IgD-negative memory B cell (primary cell): ENCODE measurements around the gene BMP2. TPM values are rescaled to one million over a fixed set of nuclear protein-coding genes. Genes with fewer than 3 reads are reported as not detected.

ENCODE experiments used
- H3K27ac Mint-ChIP-seq, 3 donors: one replicate each; pipeline ENCODE4 v1.8.0; 2020 to 2022; ENCODE audit warnings: mild to moderate bottlenecking in 3 of 3, mixed read lengths in 3 of 3, moderate library complexity in 1 of 3
- H3K27me3 Mint-ChIP-seq: one replicate; pipeline ENCODE4 v1.8.0; 2021; ENCODE audit warnings: mixed read lengths
- H3K36me3 Mint-ChIP-seq: one replicate; pipeline ENCODE4 v1.8.0; 2020; ENCODE audit warnings: mild to moderate bottlenecking, mixed read lengths
- H3K4me1 Mint-ChIP-seq, 3 donors: one replicate each; pipeline ENCODE4 v1.8.0; 2020 to 2022; ENCODE audit warnings: mixed read lengths in 3 of 3, mild to moderate bottlenecking in 1 of 3
- H3K4me3 Mint-ChIP-seq, 4 donors: one replicate each; pipeline ENCODE4 v1.8.0; 2020 to 2022; ENCODE audit warnings: mild to moderate bottlenecking in 4 of 4, mixed read lengths in 4 of 4, moderate library complexity in 3 of 4
- H3K9me3 Mint-ChIP-seq, 3 donors: one replicate each; pipeline ENCODE4 v1.8.0; 2020 to 2021; ENCODE audit warnings: mixed read lengths in 3 of 3, mild to moderate bottlenecking in 1 of 3
- polyA plus RNA-seq: library from polyadenylated mRNA; unstranded; fragments of 300-500 nt; fragmentation: Illumina TruSeq; gene quantifications from one replicate; pipeline ENCODE4 v1.2.3, GENCODE V29; 2021

BMP2 gene
- not detected for polyA plus RNA-seq

GRCh38 chr20:6767536-6768227, at the start of gene BMP2:
Gene BMP2, plus strand, starts transcription at chr20:6767686. Its CDS starts 2,441 bp downstream, at chr20:6770127.
- peaks cover 0 to 5% (median 0%) of the 10 kb centered on the region in 3 donors for H3K9me3 Mint-ChIP-seq
- no peak within 1 kb of the TSS for H3K27ac Mint-ChIP-seq
- H3K36me3 Mint-ChIP-seq: no peaks in the 10 kb centered on the region
- H3K4me3 Mint-ChIP-seq: peak within 1 kb of the TSS in 3 of 4 donors; percentile 44 to 76 (median 70)
- H3K4me1 Mint-ChIP-seq: peaks cover 0 to 2% (median 0%) of the 10 kb centered on the region in 3 donors
- peaks cover 33% of the 10 kb centered on the region for H3K27me3 Mint-ChIP-seq

- H3K4me1 Mint-ChIP-seq: no peaks in the 10 kb centered on the region
- no peaks in the 10 kb centered on the region for H3K27me3 Mint-ChIP-seq
- no peak overlapping the region for H3K27ac Mint-ChIP-seq
- no peaks in the 10 kb centered on the region for H3K36me3 Mint-ChIP-seq
- no peak overlapping the region for H3K4me3 Mint-ChIP-seq
- H3K9me3 Mint-ChIP-seq: peaks cover 3 to 15% (median 4%) of the 10 kb centered on the region in 3 donors
These were observed 48.7 kb upstream of the BMP2 start for GRCh38 chr20:6718662-6719368.

- no peaks in the 10 kb centered on the region for H3K36me3 Mint-ChIP-seq
- no peaks in the 10 kb centered on the region for H3K27me3 Mint-ChIP-seq
- no peaks in the 10 kb centered on the region for H3K4me1 Mint-ChIP-seq
- H3K27ac Mint-ChIP-seq: no peak overlapping the region
- H3K4me3 Mint-ChIP-seq: no peak overlapping the region
- H3K9me3 Mint-ChIP-seq: peaks cover 3 to 15% (median 4%) of the 10 kb centered on the region in 3 donors
These were observed 48.1 kb upstream of the BMP2 start for GRCh38 chr20:6719369-6719721.

- Mint-ChIP-seq H3K4me1 (peaks cover 0 to 1% (median 0%) of the 10 kb centered on the region in 3 donors), H3K36me3 (no peaks in the 10 kb centered on the region), H3K27me3 (no peaks in the 10 kb centered on the region), H3K27ac (no peak overlapping the region), H3K9me3 (peaks cover 1 to 4% (median 2%) of the 10 kb centered on the region in 3 donors), H3K4me3 (no peak overlapping the region)
These were observed 40.7 kb upstream of the BMP2 start for GRCh38 chr20:6726761-6727160.

GRCh38 chr20:6730672-6731328, 36.7 kb upstream of the BMP2 start:
- Mint-ChIP-seq H3K4me1 (peaks cover 0 to 1% (median 0%) of the 10 kb centered on the region in 3 donors), H3K4me3 (no peak overlapping the region), H3K9me3 (peaks cover 0 to 2% (median 2%) of the 10 kb centered on the region in 3 donors), H3K27me3 (no peaks in the 10 kb centered on the region), H3K36me3 (no peaks in the 10 kb centered on the region), H3K27ac (no peak overlapping the region)

- Mint-ChIP-seq H3K4me1 (peaks cover 0 to 1% (median 0%) of the 10 kb centered on the region in 3 donors), H3K4me3 (no peak overlapping the region), H3K27ac (no peak overlapping the region), H3K36me3 (no peaks in the 10 kb centered on the region), H3K27me3 (no peaks in the 10 kb centered on the region), H3K9me3 (peaks cover 0 to 4% (median 2%) of the 10 kb centered on the region in 3 donors)
These were observed 35.5 kb upstream of the BMP2 start for GRCh38 chr20:6732001-6732447.

GRCh38 chr20:6732851-6733250, 34.6 kb upstream of the BMP2 start:
- Mint-ChIP-seq H3K4me1 (peaks cover 0 to 1% (median 0%) of the 10 kb centered on the region in 3 donors), H3K27ac (no peak overlapping the region)

GRCh38 chr20:6733965-6734364, 33.5 kb upstream of the BMP2 start:
- Mint-ChIP-seq H3K27me3 (no peaks in the 10 kb centered on the region), H3K9me3 (peaks cover 0 to 8% (median 5%) of the 10 kb centered on the region in 3 donors), H3K27ac (no peak overlapping the region), H3K4me3 (no peak overlapping the region), H3K36me3 (no peaks in the 10 kb centered on the region), H3K4me1 (peaks cover 0 to 1% (median 0%) of the 10 kb centered on the region in 3 donors)

More at GRCh38 chr20:6732851-6733250, 34.6 kb upstream of the BMP2 start:
- no peaks in the 10 kb centered on the region for H3K27me3 Mint-ChIP-seq
- H3K4me3 Mint-ChIP-seq: no peak overlapping the region
- H3K9me3 Mint-ChIP-seq: peaks cover 0 to 5% (median 2%) of the 10 kb centered on the region in 3 donors
- H3K36me3 Mint-ChIP-seq: no peaks in the 10 kb centered on the region

- Mint-ChIP-seq H3K27ac (no peak overlapping the region), H3K9me3 (peaks cover 3 to 10% (median 5%) of the 10 kb centered on the region in 3 donors), H3K4me1 (no peaks in the 10 kb centered on the region), H3K36me3 (no peaks in the 10 kb centered on the region), H3K27me3 (no peaks in the 10 kb centered on the region), H3K4me3 (no peak overlapping the region)
These were observed 31.3 kb upstream of the BMP2 start for GRCh38 chr20:6735942-6736845.

- Mint-ChIP-seq H3K9me3 (peaks cover 3 to 10% (median 5%) of the 10 kb centered on the region in 3 donors), H3K4me3 (no peak overlapping the region), H3K27ac (no peak overlapping the region), H3K4me1 (no peaks in the 10 kb centered on the region), H3K36me3 (no peaks in the 10 kb centered on the region), H3K27me3 (no peaks in the 10 kb centered on the region)
These were observed 28.1 kb upstream of the BMP2 start for GRCh38 chr20:6739406-6739805.

GRCh38 chr20:6740096-6740495, 27.4 kb upstream of the BMP2 start:
- H3K27ac Mint-ChIP-seq: no peak overlapping the region
- no peaks in the 10 kb centered on the region for H3K4me1 Mint-ChIP-seq
- no peak overlapping the region for H3K4me3 Mint-ChIP-seq
- H3K9me3 Mint-ChIP-seq: peaks cover 3 to 10% (median 8%) of the 10 kb centered on the region in 3 donors
- H3K27me3 Mint-ChIP-seq: no peaks in the 10 kb centered on the region
- no peaks in the 10 kb centered on the region for H3K36me3 Mint-ChIP-seq

GRCh38 chr20:6744180-6744579, 23.3 kb upstream of the BMP2 start:
- Mint-ChIP-seq H3K9me3 (peaks cover 3 to 7% (median 4%) of the 10 kb centered on the region in 3 donors), H3K36me3 (no peaks in the 10 kb centered on the region), H3K27me3 (no peaks in the 10 kb centered on the region)

GRCh38 chr20:6744805-6745204, 22.7 kb upstream of the BMP2 start:
- Mint-ChIP-seq H3K4me1 (no peaks in the 10 kb centered on the region), H3K27me3 (no peaks in the 10 kb centered on the region), H3K9me3 (peaks cover 2 to 7% (median 4%) of the 10 kb centered on the region in 3 donors), H3K4me3 (no peak overlapping the region), H3K36me3 (no peaks in the 10 kb centered on the region), H3K27ac (no peak overlapping the region)

More at GRCh38 chr20:6744180-6744579, 23.3 kb upstream of the BMP2 start:
- Mint-ChIP-seq H3K27ac (no peak overlapping the region), H3K4me3 (no peak overlapping the region), H3K4me1 (no peaks in the 10 kb centered on the region)

GRCh38 chr20:6746901-6747609, 20.4 kb upstream of the BMP2 start:
- no peaks in the 10 kb centered on the region for H3K27me3 Mint-ChIP-seq
- H3K4me1 Mint-ChIP-seq: no peaks in the 10 kb centered on the region
- no peak overlapping the region for H3K27ac Mint-ChIP-seq
- peaks cover 0 to 4% (median 4%) of the 10 kb centered on the region in 3 donors for H3K9me3 Mint-ChIP-seq
- no peak overlapping the region for H3K4me3 Mint-ChIP-seq
- H3K36me3 Mint-ChIP-seq: no peaks in the 10 kb centered on the region
